ENCODE measurements around the gene MAP7D1.

DNA sequence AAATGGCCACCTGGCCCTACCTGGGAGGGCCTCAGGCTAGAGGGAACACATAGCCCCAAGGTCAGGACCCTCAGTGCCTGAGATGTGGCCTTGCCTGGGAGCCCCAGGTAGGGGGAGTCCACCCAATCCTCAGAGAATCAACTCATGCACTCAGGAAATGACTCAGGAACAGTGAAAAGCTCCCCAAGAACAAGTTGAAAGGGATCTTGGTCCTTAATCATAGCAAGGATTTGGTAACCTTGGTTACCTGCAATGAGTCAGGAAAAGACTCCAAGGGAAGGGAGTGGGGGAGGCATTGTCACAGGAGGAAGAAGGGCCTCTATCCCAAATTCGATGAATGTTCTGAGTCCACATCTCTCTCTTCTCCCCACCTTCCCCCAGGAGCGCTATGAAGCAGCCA is 17.0 kb downstream of the MAP7D1 start:
- TF ChIP-seq, protein P1, sequence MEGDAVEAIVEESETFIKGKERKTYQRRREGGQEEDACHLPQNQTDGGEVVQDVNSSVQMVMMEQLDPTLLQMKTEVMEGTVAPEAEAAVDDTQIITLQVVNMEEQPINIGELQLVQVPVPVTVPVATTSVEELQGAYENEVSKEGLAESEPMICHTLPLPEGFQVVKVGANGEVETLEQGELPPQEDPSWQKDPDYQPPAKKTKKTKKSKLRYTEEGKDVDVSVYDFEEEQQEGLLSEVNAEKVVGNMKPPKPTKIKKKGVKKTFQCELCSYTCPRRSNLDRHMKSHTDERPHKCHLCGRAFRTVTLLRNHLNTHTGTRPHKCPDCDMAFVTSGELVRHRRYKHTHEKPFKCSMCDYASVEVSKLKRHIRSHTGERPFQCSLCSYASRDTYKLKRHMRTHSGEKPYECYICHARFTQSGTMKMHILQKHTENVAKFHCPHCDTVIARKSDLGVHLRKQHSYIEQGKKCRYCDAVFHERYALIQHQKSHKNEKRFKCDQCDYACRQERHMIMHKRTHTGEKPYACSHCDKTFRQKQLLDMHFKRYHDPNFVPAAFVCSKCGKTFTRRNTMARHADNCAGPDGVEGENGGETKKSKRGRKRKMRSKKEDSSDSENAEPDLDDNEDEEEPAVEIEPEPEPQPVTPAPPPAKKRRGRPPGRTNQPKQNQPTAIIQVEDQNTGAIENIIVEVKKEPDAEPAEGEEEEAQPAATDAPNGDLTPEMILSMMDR (conservative IDR thresholded peaks at IDR 0.05): no peak
- no peak for TF ChIP-seq EZH2 (IDR thresholded peaks at IDR 0.05; ENCODE audit: low read depth)

All from PC-9 (cell line).